ENCODE results near the gene ANKRD39. TPM values are rescaled to one million over a fixed set of nuclear protein-coding genes. Genes with fewer than 3 reads are reported as not detected.
"Not testable (repeated sequence)": the region's sequence is repeated elsewhere in the genome, so short reads cannot be mapped to it uniquely, and the experiment has no call there.

ANKRD39 gene
- total and polyA plus RNA-seq, 7 donors = 19.2 to 101 (median 53.3) TPM

DNA sequence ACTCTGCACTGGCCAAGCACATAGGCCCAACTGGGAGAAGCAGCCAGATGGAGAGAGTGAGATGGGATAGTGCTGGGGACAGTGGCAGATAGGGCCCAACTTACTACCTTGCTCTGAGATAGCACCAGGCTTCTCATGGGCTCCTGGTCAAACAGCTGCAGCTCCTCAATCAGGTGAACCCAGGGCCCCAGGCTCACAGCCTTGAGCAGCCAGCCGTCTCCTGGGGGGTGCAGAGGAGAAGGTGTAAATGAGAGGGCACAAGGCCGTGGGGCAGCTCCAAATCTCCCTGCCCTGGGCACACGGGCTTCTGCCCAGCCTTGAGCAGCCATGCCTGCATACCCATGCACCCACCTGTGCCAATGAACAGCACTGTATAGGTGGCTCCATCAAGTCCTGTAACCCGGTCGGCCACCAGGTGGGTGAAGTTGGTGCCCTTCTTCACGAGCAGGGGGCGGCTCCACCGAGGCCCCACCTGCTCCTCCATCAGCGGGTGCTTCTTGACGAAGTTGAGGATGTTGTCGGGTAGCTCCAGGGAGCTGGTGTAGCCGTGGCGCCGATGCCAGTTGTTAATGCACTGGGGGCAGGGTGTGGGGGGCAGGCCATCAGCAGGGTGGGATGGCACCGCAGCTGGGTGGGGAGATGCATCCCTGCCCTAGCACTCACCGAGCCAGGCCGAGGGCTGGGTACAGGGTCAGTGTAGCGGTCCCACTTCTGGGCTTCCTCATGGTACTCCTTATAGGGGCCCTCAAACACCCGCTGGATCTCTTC, 5.9 kb upstream of the ANKRD39 start:
- ATAC-seq (no peak), DNase-seq (no peak)
- no peak overlapping the region for H3K27ac ChIP-seq
- peaks cover 19% of the 10 kb centered on the region for H3K4me1 ChIP-seq
- TF ChIP-seq, protein P1, sequence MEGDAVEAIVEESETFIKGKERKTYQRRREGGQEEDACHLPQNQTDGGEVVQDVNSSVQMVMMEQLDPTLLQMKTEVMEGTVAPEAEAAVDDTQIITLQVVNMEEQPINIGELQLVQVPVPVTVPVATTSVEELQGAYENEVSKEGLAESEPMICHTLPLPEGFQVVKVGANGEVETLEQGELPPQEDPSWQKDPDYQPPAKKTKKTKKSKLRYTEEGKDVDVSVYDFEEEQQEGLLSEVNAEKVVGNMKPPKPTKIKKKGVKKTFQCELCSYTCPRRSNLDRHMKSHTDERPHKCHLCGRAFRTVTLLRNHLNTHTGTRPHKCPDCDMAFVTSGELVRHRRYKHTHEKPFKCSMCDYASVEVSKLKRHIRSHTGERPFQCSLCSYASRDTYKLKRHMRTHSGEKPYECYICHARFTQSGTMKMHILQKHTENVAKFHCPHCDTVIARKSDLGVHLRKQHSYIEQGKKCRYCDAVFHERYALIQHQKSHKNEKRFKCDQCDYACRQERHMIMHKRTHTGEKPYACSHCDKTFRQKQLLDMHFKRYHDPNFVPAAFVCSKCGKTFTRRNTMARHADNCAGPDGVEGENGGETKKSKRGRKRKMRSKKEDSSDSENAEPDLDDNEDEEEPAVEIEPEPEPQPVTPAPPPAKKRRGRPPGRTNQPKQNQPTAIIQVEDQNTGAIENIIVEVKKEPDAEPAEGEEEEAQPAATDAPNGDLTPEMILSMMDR (IDR thresholded peaks at IDR 0.05) = no peak
- H3K27me3 ChIP-seq (ENCODE audit: insufficient read depth in 3 of 3, low read length in 2 of 3) = no peaks in the 10 kb centered on the region
- peaks cover 0 to 73% of the 10 kb centered on the region in 2 donors for H3K36me3 ChIP-seq (ENCODE audit: insufficient read depth in 1 of 2, low read depth in 1 of 2)
- intact Hi-C loops (cut with DNase I) = no loop called here
- H3K4me3 ChIP-seq = no peak overlapping the region
- 88 to 92% (median 91%) methylated on average over 18 to 19 of the region's 19 CpGs for WGBS, 3 donors
- H3K9me3 ChIP-seq = no peaks in the 10 kb centered on the region

- intact Hi-C loops (cut with DNase I); H3K9me3 ChIP-seq; DNase-seq; H3K27me3 ChIP-seq (ENCODE audit: insufficient read depth in 3 of 3, low read length in 2 of 3); ATAC-seq; H3K4me3 ChIP-seq; H3K27ac ChIP-seq: not testable (repeated sequence)
- 86 to 93% (median 93%) methylated on average over 4 of the region's 4 CpGs for WGBS, 3 donors
- Histone ChIP-seq H3K36me3 (ENCODE audit: insufficient read depth in 1 of 2, low read depth in 1 of 2) (peaks cover 0 to 73% of the 10 kb centered on the region in 2 donors), H3K4me1 (peaks cover 20% of the 10 kb centered on the region)
Observed at GRCh38 chr2:96863056-96863455, 5.2 kb upstream of the ANKRD39 start.

- intact Hi-C loops (cut with DNase I) = loop anchor here in 1 of 2 donors (1.0 kb wide), 1 partner anchor 87 kb away; no protein-coding TSS in a partner anchor
- WGBS, 3 donors = 89 to 93% (median 93%) methylated on average over 15 to 17 of the region's 17 CpGs
- DNase-seq (peak in 1 of 2 donors; percentile 29), ATAC-seq (no peak)
- TF ChIP-seq, protein P1 (IDR thresholded peaks at IDR 0.05) = no peak
- H3K4me1 ChIP-seq = peaks cover 17% of the 10 kb centered on the region
- H3K9me3 ChIP-seq = no peaks in the 10 kb centered on the region
- no peaks in the 10 kb centered on the region for H3K27me3 ChIP-seq (ENCODE audit: insufficient read depth in 3 of 3, low read length in 2 of 3)
- H3K36me3 ChIP-seq (ENCODE audit: insufficient read depth in 1 of 2, low read depth in 1 of 2) = peaks cover 0 to 60% of the 10 kb centered on the region in 2 donors
- no peak overlapping the region for H3K4me3 ChIP-seq
- H3K27ac ChIP-seq = no peak overlapping the region
Observed at GRCh38 chr2:96861074-96861473, 3.3 kb upstream of the ANKRD39 start.

- ATAC-seq = no peak
- WGBS, 3 donors = 76 to 80% (median 77%) methylated on average over 37 to 38 of the region's 38 CpGs
- peak in 1 of 2 donors; percentile 59 for DNase-seq
- Histone ChIP-seq H3K36me3 (ENCODE audit: insufficient read depth in 1 of 2, low read depth in 1 of 2) (peaks cover 0 to 52% of the 10 kb centered on the region in 2 donors), H3K9me3 (no peaks in the 10 kb centered on the region), H3K4me1 (peaks cover 17% of the 10 kb centered on the region), H3K4me3 (no peak overlapping the region), H3K27me3 (ENCODE audit: insufficient read depth in 3 of 3, low read length in 2 of 3) (no peaks in the 10 kb centered on the region), H3K27ac (no peak overlapping the region)
- intact Hi-C loops (cut with DNase I) = loop anchor here in 1 of 2 donors (1.0 kb wide), 1 partner anchor 88 kb away; no protein-coding TSS in a partner anchor
- TF ChIP-seq, protein P1 (IDR thresholded peaks at IDR 0.05) = no peak
Observed at GRCh38 chr2:96860065-96861029, 2.5 kb upstream of the ANKRD39 start.
